Panc1 (cell line): ENCODE measurements around the gene ACER2. TPM values are rescaled to one million over a fixed set of nuclear protein-coding genes. Genes with fewer than 3 reads are reported as not detected.

ENCODE experiments used
- ATAC-seq: fragments of 200-7000 bp; cut with Tn5 transposase; 2 replicates; pipeline ENCODE4 v1.9.1; 2020; ENCODE audit warnings: mild to moderate bottlenecking, moderate library complexity
- BruUV-seq: library from RNA; stranded (reverse); fragments of 400-500 nt; replicated peaks from 2 replicates; lab custom pipeline; 2021; lab: Mats Ljungman, UMichigan
- CTCF ChIA-PET: fragments of 300-600 bp; sonication (Branson Sonifier 250); formaldehyde crosslinking; loops from one replicate; lab custom pipeline; 2022; ENCODE audit warnings: antibody characterized with exemption; lab: Charles Lee
- POLR2A ChIA-PET: fragments of 300-600 bp; sonication (Branson Sonifier 250); formaldehyde crosslinking; loops from one replicate; lab custom pipeline; 2022; ENCODE audit warnings: antibody characterized with exemption; lab: Charles Lee
- DNase-seq: peaks from one replicate; pipeline ENCODE4 v3.0.0-alpha.2; 2010; ENCODE audit warnings: low read depth, low spot score
- H3K27ac ChIP-seq: 2 replicates; pipeline ENCODE4 v1.5.1; 2011; ENCODE audit warnings: mild to moderate bottlenecking, low read length, inconsistent platforms
- H3K27me3 ChIP-seq: fragments of 200-500 bp; sonication (Bioruptor generic); 2 replicates; pipeline ENCODE4 v1.6.0; 2014; ENCODE audit warnings: low read length, inconsistent platforms; ENCODE audit not compliant: control insufficient read depth, insufficient read depth
- H3K36me3 ChIP-seq: fragments of 200-500 bp; sonication (Bioruptor generic); 2 replicates; pipeline ENCODE4 v1.5.1; 2014; ENCODE audit warnings: inconsistent platforms, mild to moderate bottlenecking, low read length, moderate library complexity; ENCODE audit not compliant: control insufficient read depth, insufficient read depth
- H3K4me1 ChIP-seq: 2 replicates; pipeline ENCODE4 v1.5.1; 2011; ENCODE audit warnings: inconsistent platforms, mild to moderate bottlenecking, low read length, moderate library complexity; ENCODE audit not compliant: control insufficient read depth, insufficient read depth
- H3K4me3 ChIP-seq, 2 experiments: 2 replicates each; pipeline ENCODE4 v1.5.1; 2011 to 2012; ENCODE audit warnings: low read depth in 2 of 2, low read length in 2 of 2, mild to moderate bottlenecking in 2 of 2, inconsistent platforms in 1 of 2, moderate library complexity in 1 of 2
- H3K9me3 ChIP-seq: fragments of 200-500 bp; sonication (Bioruptor generic); 2 replicates; pipeline ENCODE4 v1.5.1; 2014; ENCODE audit warnings: low read depth, mild to moderate bottlenecking, inconsistent platforms, low read length, moderate library complexity; ENCODE audit not compliant: control insufficient read depth, insufficient read depth
- POLR2AphosphoS5 ChIP-seq: IDR thresholded peaks from 2 replicates; pipeline ENCODE4 v1.6.1; 2012; ENCODE audit warnings: mild to moderate bottlenecking, low read depth, low read length, moderate library complexity
- SIN3A ChIP-seq: IDR thresholded peaks from 2 replicates; pipeline ENCODE4 v1.6.1; 2012; ENCODE audit warnings: low read depth, mild to moderate bottlenecking, low read length, moderate library complexity, borderline replicate concordance; ENCODE audit not compliant: insufficient read depth
- TCF7L2 ChIP-seq: IDR thresholded peaks from 2 replicates; pipeline ENCODE4 v1.6.1; 2011; ENCODE audit warnings: mild to moderate bottlenecking, low read depth, low read length, inconsistent platforms
- in situ Hi-C: cut with HindIII; loops from 2 replicates; pipeline ENCODE4 v1.10.0; 2016; ENCODE audit warnings: low sequenced_read_pairs, low pct_unique_long_range_greater_than_20kb
- intact Hi-C: fragments of 100-400 bp; cut with micrococcal nuclease; formaldehyde crosslinking; loops from one replicate; pipeline ENCODE4 v1.10.0; 2022; ENCODE audit not compliant: unreplicated experiment
- total RNA-seq: library from RNA; stranded (reverse); gene quantifications from one replicate; pipeline ENCODE4 v1.2.1, GENCODE V29; 2021; ENCODE audit not compliant: unreplicated experiment
- TF ChIP-seq, protein P1 (sequence below): fragments of 450-650 bp; IDR thresholded peaks from 2 replicates; pipeline ENCODE4 v1.5.1; 2017; ENCODE audit warnings: mild to moderate bottlenecking
- TF ChIP-seq, protein P2 (sequence below), 2 experiments: IDR thresholded peaks; 2 replicates each; pipeline ENCODE4 v1.6.1; 2011 to 2012; ENCODE audit warnings: low read depth in 2 of 2, control low read depth in 1 of 2, low read length in 1 of 2, mild to moderate bottlenecking in 1 of 2, moderate library complexity in 1 of 2; ENCODE audit not compliant: insufficient read depth in 1 of 2

Gene ACER2
- total RNA-seq, 1 experiment from 2014 or later, result 1.3 TPM

DNA sequence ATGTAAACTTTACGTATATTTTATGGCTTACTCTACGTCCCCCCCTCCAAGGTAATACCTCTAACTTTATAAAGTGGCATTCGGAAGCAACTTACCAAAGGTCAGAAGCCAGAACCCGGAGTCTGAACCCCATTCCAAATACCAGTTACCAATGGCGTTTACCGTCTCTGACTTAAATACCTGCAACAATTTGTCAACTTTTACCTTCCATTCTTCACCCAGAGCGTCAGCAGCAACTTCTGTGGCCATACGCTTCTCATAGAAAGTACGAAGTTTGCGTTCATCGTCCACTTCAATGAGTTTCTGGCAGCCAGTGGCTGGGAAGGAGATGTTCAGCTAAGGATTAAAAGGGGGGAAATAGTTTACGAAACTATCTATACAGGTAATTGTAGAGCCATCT, 29.5 kb upstream of the ACER2 start:
- Histone ChIP-seq H3K27me3 (no peaks in the 10 kb centered on the region), H3K4me3 (peak overlapping the region; percentile 69 to 73), H3K4me1 (no peaks in the 10 kb centered on the region; the same call in 1 of the 2 replicates), H3K9me3 (no peaks in the 10 kb centered on the region), H3K27ac (peak overlapping the region; percentile 86), H3K36me3 (peaks cover 13% of the 10 kb centered on the region)
- in situ Hi-C loops (no loop called here), intact Hi-C loops (no loop called here)
- BruUV-seq, result no TSS peak
- POLR2A ChIA-PET, result no interaction called here
- TF ChIP-seq, protein P1, sequence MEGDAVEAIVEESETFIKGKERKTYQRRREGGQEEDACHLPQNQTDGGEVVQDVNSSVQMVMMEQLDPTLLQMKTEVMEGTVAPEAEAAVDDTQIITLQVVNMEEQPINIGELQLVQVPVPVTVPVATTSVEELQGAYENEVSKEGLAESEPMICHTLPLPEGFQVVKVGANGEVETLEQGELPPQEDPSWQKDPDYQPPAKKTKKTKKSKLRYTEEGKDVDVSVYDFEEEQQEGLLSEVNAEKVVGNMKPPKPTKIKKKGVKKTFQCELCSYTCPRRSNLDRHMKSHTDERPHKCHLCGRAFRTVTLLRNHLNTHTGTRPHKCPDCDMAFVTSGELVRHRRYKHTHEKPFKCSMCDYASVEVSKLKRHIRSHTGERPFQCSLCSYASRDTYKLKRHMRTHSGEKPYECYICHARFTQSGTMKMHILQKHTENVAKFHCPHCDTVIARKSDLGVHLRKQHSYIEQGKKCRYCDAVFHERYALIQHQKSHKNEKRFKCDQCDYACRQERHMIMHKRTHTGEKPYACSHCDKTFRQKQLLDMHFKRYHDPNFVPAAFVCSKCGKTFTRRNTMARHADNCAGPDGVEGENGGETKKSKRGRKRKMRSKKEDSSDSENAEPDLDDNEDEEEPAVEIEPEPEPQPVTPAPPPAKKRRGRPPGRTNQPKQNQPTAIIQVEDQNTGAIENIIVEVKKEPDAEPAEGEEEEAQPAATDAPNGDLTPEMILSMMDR, result no peak
- no peak for TF ChIP-seq SIN3A
- TF ChIP-seq, protein P2, sequence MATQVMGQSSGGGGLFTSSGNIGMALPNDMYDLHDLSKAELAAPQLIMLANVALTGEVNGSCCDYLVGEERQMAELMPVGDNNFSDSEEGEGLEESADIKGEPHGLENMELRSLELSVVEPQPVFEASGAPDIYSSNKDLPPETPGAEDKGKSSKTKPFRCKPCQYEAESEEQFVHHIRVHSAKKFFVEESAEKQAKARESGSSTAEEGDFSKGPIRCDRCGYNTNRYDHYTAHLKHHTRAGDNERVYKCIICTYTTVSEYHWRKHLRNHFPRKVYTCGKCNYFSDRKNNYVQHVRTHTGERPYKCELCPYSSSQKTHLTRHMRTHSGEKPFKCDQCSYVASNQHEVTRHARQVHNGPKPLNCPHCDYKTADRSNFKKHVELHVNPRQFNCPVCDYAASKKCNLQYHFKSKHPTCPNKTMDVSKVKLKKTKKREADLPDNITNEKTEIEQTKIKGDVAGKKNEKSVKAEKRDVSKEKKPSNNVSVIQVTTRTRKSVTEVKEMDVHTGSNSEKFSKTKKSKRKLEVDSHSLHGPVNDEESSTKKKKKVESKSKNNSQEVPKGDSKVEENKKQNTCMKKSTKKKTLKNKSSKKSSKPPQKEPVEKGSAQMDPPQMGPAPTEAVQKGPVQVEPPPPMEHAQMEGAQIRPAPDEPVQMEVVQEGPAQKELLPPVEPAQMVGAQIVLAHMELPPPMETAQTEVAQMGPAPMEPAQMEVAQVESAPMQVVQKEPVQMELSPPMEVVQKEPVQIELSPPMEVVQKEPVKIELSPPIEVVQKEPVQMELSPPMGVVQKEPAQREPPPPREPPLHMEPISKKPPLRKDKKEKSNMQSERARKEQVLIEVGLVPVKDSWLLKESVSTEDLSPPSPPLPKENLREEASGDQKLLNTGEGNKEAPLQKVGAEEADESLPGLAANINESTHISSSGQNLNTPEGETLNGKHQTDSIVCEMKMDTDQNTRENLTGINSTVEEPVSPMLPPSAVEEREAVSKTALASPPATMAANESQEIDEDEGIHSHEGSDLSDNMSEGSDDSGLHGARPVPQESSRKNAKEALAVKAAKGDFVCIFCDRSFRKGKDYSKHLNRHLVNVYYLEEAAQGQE (IDR thresholded peaks at IDR 0.05; ENCODE audit: insufficient read depth in 1 of 2, low read depth in 2 of 2, low read length in 1 of 2), result no peak
- no peak for TF ChIP-seq TCF7L2
- TF ChIP-seq POLR2AphosphoS5, result no peak
- DNase-seq, result no peak
- CTCF ChIA-PET, result no interaction called here
- no peak for ATAC-seq

DNA sequence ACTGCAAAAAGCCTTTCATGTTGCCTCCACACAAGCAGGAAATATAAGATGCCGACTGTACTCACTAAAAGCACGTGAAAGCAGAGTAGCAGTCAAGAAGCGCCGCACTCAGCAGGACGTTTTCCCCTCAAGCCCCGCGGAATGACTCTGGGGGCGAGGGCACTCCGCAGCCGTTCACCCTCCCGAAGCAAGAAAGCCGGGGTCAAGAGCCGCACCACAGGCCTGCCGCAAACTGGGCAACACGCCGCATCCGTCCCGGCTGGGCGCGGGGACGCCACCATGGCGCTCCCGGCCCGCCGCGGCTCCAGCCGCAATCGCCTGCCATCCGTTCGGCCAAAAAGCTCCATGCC, 29.1 kb upstream of the ACER2 start:
- DNase-seq (no peak), ATAC-seq (peak; percentile 57)
- Histone ChIP-seq H3K4me1 (no peaks in the 10 kb centered on the region; the same call in 1 of the 2 replicates), H3K9me3 (no peaks in the 10 kb centered on the region), H3K27me3 (no peaks in the 10 kb centered on the region), H3K36me3 (peaks cover 13% of the 10 kb centered on the region), H3K4me3 (peak overlapping the region; percentile 69 to 73), H3K27ac (peak overlapping the region; percentile 86)
- ChIA-PET CTCF (no interaction called here), POLR2A (no interaction called here)
- BruUV-seq, result no TSS peak
- no peak for TF ChIP-seq POLR2AphosphoS5
- in situ Hi-C loops, result no loop called here
- intact Hi-C loops, result no loop called here

GRCh38 chr9:19380826-19381075, 28.1 kb upstream of the ACER2 start:
- Histone ChIP-seq H3K27ac (peak overlapping the region; percentile 86), H3K36me3 (peaks cover 13% of the 10 kb centered on the region), H3K9me3 (no peaks in the 10 kb centered on the region), H3K27me3 (no peaks in the 10 kb centered on the region), H3K4me3 (peak overlapping the region; percentile 69 to 73), H3K4me1 (no peaks in the 10 kb centered on the region; the same call in 1 of the 2 replicates)
- ChIA-PET CTCF (no interaction called here), POLR2A (no interaction called here)
- intact Hi-C loops, result no loop called here
- ATAC-seq (no peak; the same call in 1 of the 2 replicates), DNase-seq (no peak)
- TF ChIP-seq, protein P1, result no peak
- TF ChIP-seq TCF7L2, result no peak
- BruUV-seq, result no TSS peak
- in situ Hi-C loops, result no loop called here
